Activated CD8-positive, alpha-beta memory T cell treated with anti-CD3 and anti-CD28 coated beads, Interleukin-2, amount 50 U/mL, for 24 hours (primary cell): ENCODE data around the gene MYO1B.

Experiments
- DNase-seq: peaks from one replicate; pipeline ENCODE4 v3.0.0-alpha.2; 2020; ENCODE audit errors: extremely low read depth

Gene MYO1B

GRCh38 chr2:191298306-191298705 is 53.1 kb downstream of the MYO1B start:
- DNase-seq = no peak

GRCh38 chr2:191299010-191299409 is 53.8 kb downstream of the MYO1B start:
- DNase-seq = no peak

GRCh38 chr2:191299866-191300265 is 54.7 kb downstream of the MYO1B start:
- no peak for DNase-seq

GRCh38 chr2:191301971-191302370 is 56.8 kb downstream of the MYO1B start:
- no peak for DNase-seq

- no peak for DNase-seq
These were observed 57.4 kb downstream of the MYO1B start for GRCh38 chr2:191302459-191303139.

- no peak for DNase-seq
These were observed 58.2 kb downstream of the MYO1B start for GRCh38 chr2:191303140-191304005.

GRCh38 chr2:191304939-191305875 is 60.0 kb downstream of the MYO1B start:
- no peak for DNase-seq

GRCh38 chr2:191308026-191308425 is 62.8 kb downstream of the MYO1B start:
- DNase-seq = no peak

- no peak for DNase-seq
These were observed 66.0 kb downstream of the MYO1B start for GRCh38 chr2:191311156-191311555.

GRCh38 chr2:191311627-191312026 is 66.4 kb downstream of the MYO1B start:
- DNase-seq = no peak

GRCh38 chr2:191312163-191312562 is 67.0 kb downstream of the MYO1B start:
- DNase-seq = no peak

- DNase-seq = no peak
These were observed 67.5 kb downstream of the MYO1B start for GRCh38 chr2:191312662-191313061.

GRCh38 chr2:191314697-191315364 is 69.6 kb downstream of the MYO1B start:
- DNase-seq = no peak

GRCh38 chr2:191315365-191315752 is 70.2 kb downstream of the MYO1B start:
- DNase-seq = no peak

- DNase-seq = no peak
These were observed 71.2 kb downstream of the MYO1B start for GRCh38 chr2:191316246-191316994.

GRCh38 chr2:191318037-191318728 is 73.0 kb downstream of the MYO1B start:
- DNase-seq = no peak

- DNase-seq = no peak
These were observed 73.5 kb downstream of the MYO1B start for GRCh38 chr2:191318729-191319078.

GRCh38 chr2:191319186-191319585 is 74.0 kb downstream of the MYO1B start:
- no peak for DNase-seq

- no peak for DNase-seq
These were observed 75.7 kb downstream of the MYO1B start for GRCh38 chr2:191320881-191321280.
